OCI-LY1 (cell line): ENCODE data around the gene RBMX2.
"Not testable (repeated sequence)": the region's sequence is repeated elsewhere in the genome, so short reads cannot be mapped to it uniquely, and the experiment has no call there.

Source experiments
- H2AFZ ChIP-seq: fragments of 200-600 bp; sonication (generic), shearing (Covaris generic); 2 replicates; pipeline ENCODE4 v1.6.0; 2014; ENCODE audit warnings: antibody characterized with exemption, mild to moderate bottlenecking, low read length
- H3F3A ChIP-seq: fragments of 200-600 bp; sonication (generic), shearing (Covaris generic); 2 replicates; pipeline ENCODE4 v1.6.0; 2014; ENCODE audit warnings: mild to moderate bottlenecking, antibody characterized with exemption, low read length, moderate library complexity; ENCODE audit not compliant: insufficient read depth
- H3K27ac ChIP-seq: fragments of 200-600 bp; sonication (generic); 2 replicates; pipeline ENCODE4 v1.5.1; 2014; ENCODE audit warnings: low read length, mixed run types, mild to moderate bottlenecking, low read depth; ENCODE audit not compliant: poor library complexity, severe bottlenecking
- H3K27me3 ChIP-seq: fragments of 200-600 bp; sonication (generic); 2 replicates; pipeline ENCODE4 v1.6.0; 2014; ENCODE audit warnings: antibody characterized with exemption, mild to moderate bottlenecking, low read length, moderate library complexity; ENCODE audit not compliant: insufficient read depth
- H3K36me3 ChIP-seq: fragments of 200-600 bp; sonication (generic); 2 replicates; pipeline ENCODE4 v1.6.1; 2014; ENCODE audit warnings: mild to moderate bottlenecking, antibody characterized with exemption, low read length, moderate library complexity, mixed read lengths; ENCODE audit not compliant: insufficient read depth
- H3K4me1 ChIP-seq: fragments of 200-600 bp; sonication (generic); 2 replicates; pipeline ENCODE4 v1.5.1; 2014; ENCODE audit warnings: mild to moderate bottlenecking, low read length, moderate library complexity; ENCODE audit not compliant: insufficient read depth, severe bottlenecking
- H3K4me2 ChIP-seq: fragments of 200-600 bp; sonication (generic), shearing (Covaris generic); 2 replicates; pipeline ENCODE4 v1.6.1; 2014; ENCODE audit warnings: low read length
- H3K4me3 ChIP-seq: fragments of 200-600 bp; sonication (generic); 2 replicates; pipeline ENCODE4 v1.5.1; 2014; ENCODE audit warnings: low read length, low read depth, mild to moderate bottlenecking, mixed read lengths; ENCODE audit not compliant: poor library complexity, severe bottlenecking
- H3K79me2 ChIP-seq: fragments of 200-600 bp; shearing (Covaris generic); 2 replicates; pipeline ENCODE4 v1.6.1; 2016; ENCODE audit warnings: mixed run types, low read length, mixed read lengths; ENCODE audit not compliant: insufficient read depth
- H3K9ac ChIP-seq: fragments of 200-600 bp; sonication (generic), shearing (Covaris generic); 2 replicates; pipeline ENCODE4 v1.6.1; 2014; ENCODE audit warnings: mild to moderate bottlenecking, low read length, mixed read lengths
- H3K9me2 ChIP-seq: fragments of 200-600 bp; sonication (generic), shearing (Covaris generic); 2 replicates; pipeline ENCODE4 v1.6.1; 2014; ENCODE audit warnings: low read depth, mild to moderate bottlenecking, low read length, mixed read lengths
- H3K9me3 ChIP-seq: fragments of 200-600 bp; shearing (Covaris generic); 2 replicates; pipeline ENCODE4 v1.6.1; 2014; ENCODE audit warnings: low read length, mixed read lengths
- H4K20me1 ChIP-seq: fragments of 200-600 bp; sonication (generic), shearing (Covaris generic); 2 replicates; pipeline ENCODE4 v1.6.0; 2016; ENCODE audit warnings: mild to moderate bottlenecking, low read length; ENCODE audit not compliant: insufficient read depth
- CTCF ChIP-seq: fragments of 200-600 bp; sonication (generic), shearing (Covaris generic); IDR thresholded peaks from 2 replicates; pipeline ENCODE4 v1.5.1; 2017; ENCODE audit warnings: mild to moderate bottlenecking, antibody characterized with exemption, low read length, moderate library complexity, mixed read lengths
- EZH2 ChIP-seq: fragments of 200-600 bp; sonication (generic), shearing (Covaris generic); IDR thresholded peaks from 2 replicates; pipeline ENCODE4 v1.8.0; 2017; ENCODE audit warnings: borderline replicate concordance, mixed run types, mild to moderate bottlenecking, antibody characterized with exemption, low read length, moderate library complexity, mixed read lengths

Gene RBMX2

DNA sequence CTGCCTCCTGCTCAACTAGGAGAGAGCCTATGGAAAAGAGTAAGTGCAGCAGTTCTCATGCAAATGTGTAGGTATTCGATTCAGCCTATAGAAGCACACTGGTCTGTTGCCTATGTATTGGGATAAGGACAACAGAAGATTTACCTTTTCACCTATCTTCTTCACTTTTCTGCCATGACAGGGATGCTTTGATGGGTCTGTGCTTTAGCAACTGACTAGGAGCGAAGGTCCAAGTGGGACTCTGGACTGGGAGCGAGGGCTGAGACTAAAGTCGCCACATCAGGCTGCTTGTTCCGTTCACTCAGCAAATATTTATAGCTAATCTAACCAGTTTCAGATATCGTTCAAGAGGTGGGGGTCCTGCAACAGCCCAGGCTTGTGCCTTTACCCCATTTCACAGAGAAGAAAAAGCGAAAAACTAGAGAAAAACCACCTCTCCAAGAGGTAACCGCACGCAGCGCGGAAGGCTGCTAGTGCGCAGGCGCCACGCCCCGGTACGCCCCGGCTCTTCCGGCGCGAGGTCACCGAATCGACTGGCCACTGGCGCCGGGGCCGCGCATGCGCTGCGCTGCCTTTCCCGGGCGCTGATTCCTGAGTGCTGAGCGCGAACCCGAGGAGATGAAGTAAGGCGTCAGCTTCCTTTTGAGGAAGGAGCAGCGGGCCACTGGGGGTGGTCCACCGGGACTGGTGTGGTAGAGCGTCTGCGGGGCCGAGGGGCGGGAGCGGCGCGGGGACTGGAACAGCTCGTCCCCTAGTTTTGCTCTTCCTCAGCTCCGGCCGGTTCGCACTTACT is at the start of gene RBMX2:
Gene RBMX2, plus strand, starts transcription at position 573 of the 793 bp plus-strand sequence. Its CDS starts 46 bp downstream, at position 619.
- Histone ChIP-seq H3K4me1 (peaks cover 15% of the 10 kb centered on the region), H3K9me3 (no peaks in the 10 kb centered on the region), H3K9me2 (no peaks in the 10 kb centered on the region), H4K20me1 (no peaks in the 10 kb centered on the region), H3F3A (no peaks in the 10 kb centered on the region), H3K36me3 (peaks cover 14% of the 10 kb centered on the region; the same call in 1 of the 2 replicates), H3K79me2 (0 out of 2 replicates have a peak, but pooled peaks cover 6% of the 10 kb centered on the region), H3K27me3 (no peaks in the 10 kb centered on the region), H3K4me2 (peak within 1 kb of the TSS; percentile 98), H3K9ac (peak within 1 kb of the TSS; percentile 89), H3K4me3 (peak within 1 kb of the TSS; percentile 92), H3K27ac (peak within 1 kb of the TSS; percentile 63), H2AFZ (no peak within 1 kb of the TSS)
- TF ChIP-seq CTCF (no peak), EZH2 (no peak)

GRCh38 chrX:130352050-130352449 is 49.7 kb upstream of the RBMX2 start:
- not testable (repeated sequence) for H3F3A ChIP-seq, H3K4me1 ChIP-seq, H3K9me2 ChIP-seq, H3K9me3 ChIP-seq, H3K27me3 ChIP-seq, H3K9ac ChIP-seq, H2AFZ ChIP-seq, H4K20me1 ChIP-seq, H3K79me2 ChIP-seq, H3K4me2 ChIP-seq, H3K36me3 ChIP-seq, H3K4me3 ChIP-seq, H3K27ac ChIP-seq

GRCh38 chrX:130376077-130376476 is 25.7 kb upstream of the RBMX2 start:
- TF ChIP-seq CTCF = no peak
- no peak for TF ChIP-seq EZH2
- no peak overlapping the region for H3K4me3 ChIP-seq
- no peaks in the 10 kb centered on the region for H3F3A ChIP-seq
- H3K36me3 ChIP-seq = no peaks in the 10 kb centered on the region; the same call in 1 of the 2 replicates
- H2AFZ ChIP-seq = no peak overlapping the region
- no peaks in the 10 kb centered on the region for H4K20me1 ChIP-seq
- no peak overlapping the region for H3K4me2 ChIP-seq
- no peak overlapping the region for H3K27ac ChIP-seq
- no peaks in the 10 kb centered on the region for H3K27me3 ChIP-seq
- H3K4me1 ChIP-seq = no peaks in the 10 kb centered on the region
- no peaks in the 10 kb centered on the region for H3K9me3 ChIP-seq
- H3K9me2 ChIP-seq = no peaks in the 10 kb centered on the region
- no peak overlapping the region for H3K9ac ChIP-seq
- H3K79me2 ChIP-seq = no peaks in the 10 kb centered on the region
